Stimulated activated CD8-positive, alpha-beta memory T cell treated with anti-CD3 and anti-CD28 coated beads, Interleukin-15, amount 100 ng/mL, for 1 hour (primary cell): ENCODE data around the gene DCLK1.

Experiments used
- DNase-seq: peaks from one replicate; pipeline ENCODE4 v3.0.0-alpha.2; 2020; ENCODE audit warnings: low read depth

DCLK1 gene

GRCh38 chr13:35859981-35860380, 271.2 kb downstream of the DCLK1 start:
- DNase-seq = no peak

- DNase-seq = no peak
Measured at GRCh38 chr13:35858665-35859064, 272.5 kb downstream of the DCLK1 start.

GRCh38 chr13:35857769-35858168, 273.4 kb downstream of the DCLK1 start:
- DNase-seq = no peak

- DNase-seq = no peak
Measured at GRCh38 chr13:35856721-35857364, 274.3 kb downstream of the DCLK1 start.

- DNase-seq = no peak
Measured at GRCh38 chr13:35856084-35856483, 275.1 kb downstream of the DCLK1 start.

- DNase-seq = no peak
Measured at GRCh38 chr13:35855531-35856019, 275.6 kb downstream of the DCLK1 start.

- no peak for DNase-seq
Measured at GRCh38 chr13:35854286-35854685, 276.9 kb downstream of the DCLK1 start.

- DNase-seq = no peak
Measured at GRCh38 chr13:35851881-35852280, 279.3 kb downstream of the DCLK1 start.

GRCh38 chr13:35851356-35851755, 279.8 kb downstream of the DCLK1 start:
- DNase-seq = no peak

- DNase-seq = no peak
Measured at GRCh38 chr13:35850569-35850968, 280.6 kb downstream of the DCLK1 start.

- no peak for DNase-seq
Measured at GRCh38 chr13:35849256-35849644, 281.9 kb downstream of the DCLK1 start.

GRCh38 chr13:35848336-35849255, 282.6 kb downstream of the DCLK1 start:
- no peak for DNase-seq

GRCh38 chr13:35843272-35843671, 287.9 kb downstream of the DCLK1 start:
- DNase-seq = no peak

GRCh38 chr13:35841060-35841521, 290.1 kb downstream of the DCLK1 start:
- no peak for DNase-seq

- DNase-seq = no peak
Measured at GRCh38 chr13:35839806-35840205, 291.4 kb downstream of the DCLK1 start.

GRCh38 chr13:35838356-35838755, 292.8 kb downstream of the DCLK1 start:
- DNase-seq = no peak

- no peak for DNase-seq
Measured at GRCh38 chr13:35836446-35836845, 294.7 kb downstream of the DCLK1 start.

- no peak for DNase-seq
Measured at GRCh38 chr13:35835989-35836388, 295.2 kb downstream of the DCLK1 start.

- no peak for DNase-seq
Measured at GRCh38 chr13:35833608-35834275, 297.4 kb downstream of the DCLK1 start.

- no peak for DNase-seq
Measured at GRCh38 chr13:35833031-35833430, 298.2 kb downstream of the DCLK1 start.

GRCh38 chr13:35832551-35832950, 298.6 kb downstream of the DCLK1 start:
- DNase-seq = no peak

- no peak for DNase-seq
Measured at GRCh38 chr13:35830850-35831450, 300.2 kb downstream of the DCLK1 start.
